Activated CD8-positive, alpha-beta T cell treated with anti-CD3 and anti-CD28 coated beads for 36 hours (primary cell): Measurements from ENCODE around the gene NDUFAF4. TPM values are rescaled to one million over a fixed set of nuclear protein-coding genes. Genes with fewer than 3 reads are reported as not detected.

Source experiments
- ATAC-seq: fragments of 200-7000 bp; cut with Tn5 transposase; one replicate; pipeline ENCODE4 v1.10.0; 2021; ENCODE audit warnings: mild to moderate bottlenecking, moderate library complexity
- CTCF ChIA-PET: fragments of 350-600 bp; sonication (Branson Sonifier 250); formaldehyde crosslinking; loops from one replicate; lab custom pipeline; 2021; ENCODE audit warnings: antibody characterized with exemption; lab: Charles Lee
- POLR2A ChIA-PET: fragments of 350-600 bp; sonication (Branson Sonifier 250); formaldehyde crosslinking; loops from one replicate; lab custom pipeline; 2021; ENCODE audit warnings: antibody characterized with exemption; lab: Charles Lee
- DNase-seq: peaks from one replicate; pipeline ENCODE4 v3.0.0-alpha.2; 2020
- H3K27ac Mint-ChIP-seq: one replicate; pipeline ENCODE4 v1.8.0; 2021; ENCODE audit warnings: mild to moderate bottlenecking, mixed read lengths
- H3K27me3 Mint-ChIP-seq: one replicate; pipeline ENCODE4 v1.8.0; 2021; ENCODE audit warnings: mixed read lengths
- H3K36me3 Mint-ChIP-seq: one replicate; pipeline ENCODE4 v1.8.0; 2021; ENCODE audit warnings: low read depth, mixed read lengths
- H3K4me1 Mint-ChIP-seq: one replicate; pipeline ENCODE4 v1.8.0; 2021; ENCODE audit warnings: low read depth, mixed read lengths
- H3K4me3 Mint-ChIP-seq: one replicate; pipeline ENCODE4 v1.8.0; 2021; ENCODE audit warnings: mild to moderate bottlenecking, moderate library complexity, mixed read lengths
- H3K9me3 Mint-ChIP-seq: one replicate; pipeline ENCODE4 v1.8.0; 2021; ENCODE audit warnings: mixed read lengths
- CTCF ChIP-seq: fragments of 200-600 bp; IDR thresholded peaks from one replicate; pipeline ENCODE4 v1.8.0; 2022; ENCODE audit warnings: antibody characterized with exemption, mild to moderate bottlenecking
- intact Hi-C: fragments of 100-400 bp; cut with micrococcal nuclease; formaldehyde crosslinking; loops from one replicate; pipeline ENCODE4 v1.10.0; 2022
- total RNA-seq, 2 experiments: library from RNA; stranded (reverse); gene quantifications; one replicate each; pipeline ENCODE4 v1.2.3, GENCODE V29; 2021

NDUFAF4 gene
- total RNA-seq, 2 experiments from 2014 or later: 62.5 to 64.6 TPM

- Mint-ChIP-seq H3K27me3 (peaks cover 8% of the 10 kb centered on the region), H3K9me3 (no peaks in the 10 kb centered on the region), H3K4me1 (no peaks in the 10 kb centered on the region), H3K27ac (no peak overlapping the region), H3K36me3 (no peaks in the 10 kb centered on the region), H3K4me3 (no peak overlapping the region)
- no peak for TF ChIP-seq CTCF
- DNase-seq (no peak), ATAC-seq (no peak)
- ChIA-PET CTCF (no interaction called here), POLR2A (no interaction called here)
- intact Hi-C loops: no loop called here
Measured at GRCh38 chr6:96851858-96852257, 45.8 kb downstream of the NDUFAF4 start.

- TF ChIP-seq CTCF: no peak
- H3K36me3 Mint-ChIP-seq: no peaks in the 10 kb centered on the region
- H3K27me3 Mint-ChIP-seq: peaks cover 20% of the 10 kb centered on the region
- intact Hi-C loops: no loop called here
- no peak overlapping the region for H3K27ac Mint-ChIP-seq
- DNase-seq: no peak
- ChIA-PET POLR2A (no interaction called here), CTCF (no interaction called here)
- H3K4me3 Mint-ChIP-seq: no peak overlapping the region
- no peaks in the 10 kb centered on the region for H3K4me1 Mint-ChIP-seq
- peaks cover 7% of the 10 kb centered on the region for H3K9me3 Mint-ChIP-seq
- ATAC-seq: no peak
Measured at GRCh38 chr6:96849615-96850014, 48.1 kb downstream of the NDUFAF4 start.

- CTCF ChIA-PET: no interaction called here
- H3K9me3 Mint-ChIP-seq: peaks cover 7% of the 10 kb centered on the region
- ATAC-seq: no peak
Measured at GRCh38 chr6:96844530-96844929, 53.2 kb downstream of the NDUFAF4 start.

GRCh38 chr6:96841345-96841744, 56.3 kb downstream of the NDUFAF4 start:
- ChIA-PET CTCF (interaction anchor here (1.5 kb wide), 1 partner anchor 12 kb away, joined by 3 read pairs; no protein-coding TSS in a partner anchor), POLR2A (no interaction called here)
- intact Hi-C loops: no loop called here
- Mint-ChIP-seq H3K27me3 (peaks cover 45% of the 10 kb centered on the region), H3K9me3 (peaks cover 7% of the 10 kb centered on the region), H3K27ac (no peak overlapping the region), H3K4me1 (peaks cover 3% of the 10 kb centered on the region), H3K4me3 (no peak overlapping the region), H3K36me3 (no peaks in the 10 kb centered on the region)
- DNase-seq (no peak), ATAC-seq (no peak)
- TF ChIP-seq CTCF: no peak

More at GRCh38 chr6:96844530-96844929, 53.2 kb downstream of the NDUFAF4 start:
- H3K27ac Mint-ChIP-seq: no peak overlapping the region
- H3K4me1 Mint-ChIP-seq: no peaks in the 10 kb centered on the region
- no peaks in the 10 kb centered on the region for H3K36me3 Mint-ChIP-seq
- peaks cover 30% of the 10 kb centered on the region for H3K27me3 Mint-ChIP-seq
- no peak overlapping the region for H3K4me3 Mint-ChIP-seq
- no peak for TF ChIP-seq CTCF
- intact Hi-C loops: no loop called here
- POLR2A ChIA-PET: no interaction called here
- no peak for DNase-seq

Other genes starting within 250 kb of the NDUFAF4 start
- under 1 TPM; 0.69 to 0.92 TPM for gene GPR63, start 60.4 kb downstream of the NDUFAF4 start, total RNA-seq
- gene KLHL32, start 26.8 kb upstream of the NDUFAF4 start, total RNA-seq: 1 to 10 TPM; 1.4 to 1.5 TPM